ENCODE data around the gene CACNA2D3. TPM values are rescaled to one million over a fixed set of nuclear protein-coding genes. Genes with fewer than 3 reads are reported as not detected.

Gene CACNA2D3
- total and polyA plus RNA-seq, 2 experiments from 2014 or later, result 0.30 to 0.43 TPM

DNA sequence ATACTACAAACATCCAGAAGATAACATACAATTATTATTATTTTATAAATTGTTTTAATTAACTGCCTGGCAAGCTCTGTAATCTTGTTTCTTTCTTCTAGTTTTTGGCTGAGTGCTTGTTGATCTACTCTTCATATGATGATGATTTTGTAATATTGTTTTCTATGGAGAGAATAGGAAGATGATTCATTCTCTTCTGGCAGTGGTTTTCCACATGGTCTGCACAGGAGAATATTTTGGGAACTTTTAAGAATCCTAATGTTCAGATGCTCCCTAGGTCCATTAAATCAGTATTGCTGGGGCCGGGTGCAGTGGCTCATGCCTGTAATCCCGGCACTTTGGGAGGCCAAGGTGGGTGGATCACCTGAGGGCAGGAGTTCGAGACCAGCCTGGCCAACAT is 37.6 kb downstream of the CACNA2D3 start:
- H3F3A ChIP-seq (ENCODE audit: insufficient read depth), result no peaks in the 10 kb centered on the region
- H3K9me3 ChIP-seq (ENCODE audit: low read depth), result no peaks in the 10 kb centered on the region
- WGBS, 2 experiments (ENCODE audit: low coverage in 1 of 2, low lambda C conversion rate in 2 of 2, missing lambda C conversion rate in 2 of 2), result 8 to 10% methylated on average over 3 of the region's 3 CpGs
- no peak for DNase-seq
- no peak overlapping the region for H3K27ac ChIP-seq
- H4K20me1 ChIP-seq (ENCODE audit: insufficient read depth), result no peaks in the 10 kb centered on the region
- H3K36me3 ChIP-seq (ENCODE audit: low read depth), result no peaks in the 10 kb centered on the region
- no peaks in the 10 kb centered on the region for H3K79me2 ChIP-seq (ENCODE audit: insufficient read depth)
- H3K4me3 ChIP-seq, result no peak overlapping the region
- no peak overlapping the region for H3K9ac ChIP-seq
- in situ Hi-C loops (cut with MboI), result no loop called here
- H3K4me2 ChIP-seq (ENCODE audit: unreplicated experiment), result no peak overlapping the region
- no peaks in the 10 kb centered on the region for H3K9me2 ChIP-seq (ENCODE audit: insufficient read depth)
- H2AFZ ChIP-seq, result no peak overlapping the region
- no peaks in the 10 kb centered on the region for H3K4me1 ChIP-seq (ENCODE audit: insufficient read depth)
- no peak for TF ChIP-seq EZH2 (IDR thresholded peaks at IDR 0.05; ENCODE audit: insufficient read depth, poor library complexity, severe bottlenecking)
- no peak for TF ChIP-seq EZH2phosphoT487 (IDR thresholded peaks at IDR 0.05; ENCODE audit: insufficient read depth, low read depth)
- no peaks in the 10 kb centered on the region for H3K27me3 ChIP-seq (replicated peaks; ENCODE audit: insufficient read depth)

- Histone ChIP-seq H3K36me3 (ENCODE audit: low read depth) (no peaks in the 10 kb centered on the region), H3K4me3 (no peak overlapping the region), H3K4me2 (ENCODE audit: unreplicated experiment) (no peak overlapping the region), H3K27me3 (replicated peaks; ENCODE audit: insufficient read depth) (no peaks in the 10 kb centered on the region), H3K9ac (no peak overlapping the region), H3K9me2 (ENCODE audit: insufficient read depth) (no peaks in the 10 kb centered on the region), H4K20me1 (ENCODE audit: insufficient read depth) (no peaks in the 10 kb centered on the region), H3K27ac (no peak overlapping the region), H2AFZ (no peak overlapping the region), H3K79me2 (ENCODE audit: insufficient read depth) (no peaks in the 10 kb centered on the region), H3K4me1 (ENCODE audit: insufficient read depth) (no peaks in the 10 kb centered on the region), H3F3A (ENCODE audit: insufficient read depth) (no peaks in the 10 kb centered on the region), H3K9me3 (ENCODE audit: low read depth) (no peaks in the 10 kb centered on the region)
- TF ChIP-seq EZH2phosphoT487 (IDR thresholded peaks at IDR 0.05; ENCODE audit: insufficient read depth, low read depth) (no peak), EZH2 (IDR thresholded peaks at IDR 0.05; ENCODE audit: insufficient read depth, poor library complexity, severe bottlenecking) (no peak)
- in situ Hi-C loops (cut with MboI), result no loop called here
- no peak for DNase-seq
- WGBS, 2 experiments (ENCODE audit: low coverage in 1 of 2, low lambda C conversion rate in 2 of 2, missing lambda C conversion rate in 2 of 2), result 53 to 54% methylated on average over 9 of the region's 9 CpGs
Observed at GRCh38 chr3:54163441-54163840, 41.1 kb downstream of the CACNA2D3 start.

DNA sequence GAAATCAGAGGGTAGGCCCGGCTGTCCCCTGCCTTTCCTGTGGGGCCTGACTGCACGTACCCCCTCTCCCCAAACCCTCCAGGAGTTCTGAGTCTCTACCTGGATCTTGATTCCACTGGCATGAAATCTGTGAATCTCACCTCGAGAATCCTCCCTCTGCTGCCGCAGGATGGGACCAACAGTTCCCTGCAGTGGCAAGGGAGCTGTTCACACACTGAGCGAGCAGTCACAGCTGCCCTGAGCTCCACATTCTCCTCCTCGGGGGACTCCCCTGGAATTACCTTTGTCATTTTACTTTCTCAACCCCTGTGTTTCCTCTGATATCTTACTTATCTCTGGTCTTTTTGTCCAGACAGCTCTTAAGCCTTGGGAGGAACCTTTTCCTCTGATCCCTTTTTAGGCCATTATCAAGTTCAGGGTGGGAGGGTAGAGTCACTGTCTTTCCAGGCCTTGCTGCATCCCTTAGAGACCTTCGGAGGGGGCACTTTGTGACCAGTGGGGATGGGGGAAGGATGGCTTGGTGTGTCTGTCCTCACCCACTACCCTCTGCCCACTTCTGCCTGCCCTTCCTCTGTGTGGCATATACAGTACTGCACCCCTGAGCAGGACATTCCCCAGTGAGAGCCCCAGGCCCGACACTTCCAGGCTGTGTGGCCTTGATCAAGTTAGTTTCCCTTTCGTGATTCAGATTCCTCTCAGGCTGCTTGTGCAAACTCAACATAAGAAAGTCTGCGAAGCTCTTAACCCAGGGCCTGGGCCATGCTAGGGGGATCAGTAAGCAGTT is 42.0 kb downstream of the CACNA2D3 start:
- no peaks in the 10 kb centered on the region for H4K20me1 ChIP-seq (ENCODE audit: insufficient read depth)
- WGBS, 2 experiments (ENCODE audit: low coverage in 1 of 2, low lambda C conversion rate in 2 of 2, missing lambda C conversion rate in 2 of 2), result 36 to 43% methylated on average over 10 of the region's 10 CpGs
- no peaks in the 10 kb centered on the region for H3K9me3 ChIP-seq (ENCODE audit: low read depth)
- H3K9me2 ChIP-seq (ENCODE audit: insufficient read depth), result no peaks in the 10 kb centered on the region
- H3K27me3 ChIP-seq (replicated peaks; ENCODE audit: insufficient read depth), result no peaks in the 10 kb centered on the region
- in situ Hi-C loops (cut with MboI), result no loop called here
- H2AFZ ChIP-seq, result no peak overlapping the region
- H3K27ac ChIP-seq, result no peak overlapping the region
- H3K4me2 ChIP-seq (ENCODE audit: unreplicated experiment), result no peak overlapping the region
- no peaks in the 10 kb centered on the region for H3K79me2 ChIP-seq (ENCODE audit: insufficient read depth)
- no peaks in the 10 kb centered on the region for H3K36me3 ChIP-seq (ENCODE audit: low read depth)
- no peaks in the 10 kb centered on the region for H3K4me1 ChIP-seq (ENCODE audit: insufficient read depth)
- no peak for TF ChIP-seq EZH2phosphoT487 (IDR thresholded peaks at IDR 0.05; ENCODE audit: insufficient read depth, low read depth)
- TF ChIP-seq EZH2 (IDR thresholded peaks at IDR 0.05; ENCODE audit: insufficient read depth, poor library complexity, severe bottlenecking), result no peak
- no peak overlapping the region for H3K4me3 ChIP-seq
- no peak for DNase-seq
- H3K9ac ChIP-seq, result no peak overlapping the region
- no peaks in the 10 kb centered on the region for H3F3A ChIP-seq (ENCODE audit: insufficient read depth)

- in situ Hi-C loops (cut with MboI), result no loop called here
- H3K9me2 ChIP-seq (ENCODE audit: insufficient read depth), result no peaks in the 10 kb centered on the region
Observed at GRCh38 chr3:54165865-54166264, 43.5 kb downstream of the CACNA2D3 start.

More at GRCh38 chr3:54165865-54166264, 43.5 kb downstream of the CACNA2D3 start:
- Histone ChIP-seq H3K36me3 (ENCODE audit: low read depth) (no peaks in the 10 kb centered on the region), H3K4me3 (no peak overlapping the region), H4K20me1 (ENCODE audit: insufficient read depth) (no peaks in the 10 kb centered on the region), H2AFZ (no peak overlapping the region), H3K27me3 (replicated peaks; ENCODE audit: insufficient read depth) (no peaks in the 10 kb centered on the region), H3K4me2 (ENCODE audit: unreplicated experiment) (no peak overlapping the region), H3K79me2 (ENCODE audit: insufficient read depth) (no peaks in the 10 kb centered on the region), H3K27ac (no peak overlapping the region), H3K9me3 (ENCODE audit: low read depth) (no peaks in the 10 kb centered on the region), H3F3A (ENCODE audit: insufficient read depth) (no peaks in the 10 kb centered on the region), H3K9ac (no peak overlapping the region), H3K4me1 (ENCODE audit: insufficient read depth) (no peaks in the 10 kb centered on the region)
- TF ChIP-seq EZH2 (IDR thresholded peaks at IDR 0.05; ENCODE audit: insufficient read depth, poor library complexity, severe bottlenecking) (no peak), EZH2phosphoT487 (IDR thresholded peaks at IDR 0.05; ENCODE audit: insufficient read depth, low read depth) (no peak)
- 0% methylated on average over 2 of the region's 2 CpGs for WGBS, 2 experiments (ENCODE audit: low coverage in 1 of 2, low lambda C conversion rate in 2 of 2, missing lambda C conversion rate in 2 of 2)
- DNase-seq, result no peak
